HG02970 (cell line): ENCODE results near the gene FREM1.

Source experiments
- ATAC-seq: cut with Tn5 transposase; IDR thresholded peaks from one replicate; pipeline ENCODE4 v1.9.1; 2021; ENCODE audit warnings: mild to moderate bottlenecking, moderate library complexity, moderate number of reproducible peaks; ENCODE audit not compliant: unreplicated experiment, low FRiP score

FREM1 gene

DNA sequence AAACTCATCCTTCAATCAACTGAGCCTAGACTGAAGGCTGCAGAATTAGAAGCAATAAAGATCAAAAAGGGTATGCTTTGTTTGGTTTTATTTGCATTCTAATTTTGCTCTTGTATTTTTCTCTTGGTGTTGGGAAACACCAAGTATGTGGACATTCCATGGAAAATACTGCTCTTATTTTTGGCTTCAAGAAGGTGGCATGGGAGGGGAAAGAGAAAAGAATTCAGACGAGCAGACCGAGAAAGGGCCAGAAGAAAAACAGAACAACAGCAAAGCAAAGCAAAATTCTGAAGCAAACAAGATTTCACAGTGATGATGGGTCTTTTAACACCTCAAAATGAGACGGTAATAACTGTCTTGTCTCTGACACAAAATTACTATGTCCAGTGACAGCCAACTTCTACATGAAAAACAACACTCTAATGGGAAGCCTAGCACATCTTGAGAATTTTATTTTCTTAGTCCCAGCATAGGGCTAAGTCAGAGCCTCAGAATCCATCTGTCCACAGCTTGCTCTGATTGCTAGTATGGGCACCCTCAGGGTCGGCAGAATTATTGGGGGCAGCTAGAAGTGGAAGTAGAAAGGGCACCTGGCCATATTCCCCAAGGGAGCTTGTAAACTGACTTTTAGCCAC is 26.8 kb downstream of the FREM1 start:
- ATAC-seq = no peak

DNA sequence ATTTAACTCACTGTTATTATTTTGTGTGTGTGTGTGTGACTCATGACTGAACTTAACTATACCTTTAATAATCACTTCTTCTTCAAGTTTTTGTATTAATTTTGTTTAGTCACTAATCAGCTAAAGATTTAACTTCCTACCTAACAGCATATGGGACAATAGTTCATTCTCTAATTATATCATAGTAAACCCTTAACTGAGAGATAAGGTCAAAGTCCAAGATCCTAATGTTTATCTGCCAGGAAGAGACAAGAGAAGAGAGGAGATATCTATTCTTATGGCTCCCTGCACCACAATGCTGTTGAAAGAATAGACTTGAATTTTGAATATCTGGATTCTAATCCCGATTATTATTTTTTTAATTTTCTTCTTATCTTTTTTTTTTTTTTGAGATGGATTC is 28.1 kb downstream of the FREM1 start:
- no peak for ATAC-seq

DNA sequence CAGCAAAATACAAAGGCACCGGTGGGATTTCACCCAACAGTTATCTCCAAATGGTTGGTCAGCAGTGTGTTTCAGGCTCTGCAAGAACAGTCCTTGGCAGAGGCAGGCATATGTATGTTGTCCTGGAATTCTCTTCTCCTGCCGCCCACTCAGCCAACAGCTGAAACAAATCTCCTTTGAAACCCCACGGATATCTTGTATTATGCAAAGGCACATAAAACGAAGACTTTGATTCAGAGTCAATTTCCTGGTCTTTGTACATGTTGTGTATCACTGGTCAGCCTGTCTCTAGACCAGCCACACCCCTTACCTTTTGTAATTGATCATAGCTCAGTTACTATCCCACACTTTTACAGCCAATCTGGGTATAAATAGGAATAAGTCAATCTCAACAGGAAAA is 29.2 kb downstream of the FREM1 start:
- no peak for ATAC-seq

DNA sequence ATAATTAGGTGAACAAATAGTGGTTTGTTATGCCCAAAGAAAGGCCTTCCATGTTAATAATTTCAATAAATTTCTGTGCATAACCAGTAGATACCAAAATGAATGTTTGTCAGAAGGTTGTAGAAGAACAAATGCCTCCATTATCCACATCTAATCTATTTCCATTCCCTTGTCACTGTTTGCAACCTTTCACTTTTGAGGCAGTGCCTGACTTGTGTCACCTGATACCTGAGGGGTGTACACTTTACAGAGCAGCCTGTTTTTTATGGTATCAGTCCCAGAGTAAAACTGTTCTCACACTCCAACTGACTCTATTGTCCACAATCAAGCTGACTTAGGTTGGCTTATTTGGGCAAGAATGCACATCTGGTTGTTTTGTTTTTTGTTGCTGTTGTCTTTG is 40.1 kb downstream of the FREM1 start:
- no peak for ATAC-seq

DNA sequence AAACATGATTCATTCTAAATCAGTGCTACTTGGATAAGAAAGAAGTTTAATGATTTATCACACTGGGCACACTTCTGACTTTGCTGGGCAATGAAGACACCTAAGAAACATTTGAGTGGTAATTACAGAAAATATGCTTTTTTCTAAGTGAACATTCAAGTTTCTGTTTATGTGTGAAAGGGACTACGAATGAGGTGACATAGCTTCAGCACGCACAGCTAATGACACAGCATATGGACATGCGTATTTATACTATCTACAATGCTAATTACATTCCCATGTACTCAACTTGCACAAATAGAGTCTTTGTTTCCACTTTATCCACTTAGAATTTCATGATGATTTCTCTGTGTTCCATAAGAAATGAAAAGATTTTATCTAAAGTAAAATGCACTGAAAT is 40.6 kb downstream of the FREM1 start:
- ATAC-seq = no peak

DNA sequence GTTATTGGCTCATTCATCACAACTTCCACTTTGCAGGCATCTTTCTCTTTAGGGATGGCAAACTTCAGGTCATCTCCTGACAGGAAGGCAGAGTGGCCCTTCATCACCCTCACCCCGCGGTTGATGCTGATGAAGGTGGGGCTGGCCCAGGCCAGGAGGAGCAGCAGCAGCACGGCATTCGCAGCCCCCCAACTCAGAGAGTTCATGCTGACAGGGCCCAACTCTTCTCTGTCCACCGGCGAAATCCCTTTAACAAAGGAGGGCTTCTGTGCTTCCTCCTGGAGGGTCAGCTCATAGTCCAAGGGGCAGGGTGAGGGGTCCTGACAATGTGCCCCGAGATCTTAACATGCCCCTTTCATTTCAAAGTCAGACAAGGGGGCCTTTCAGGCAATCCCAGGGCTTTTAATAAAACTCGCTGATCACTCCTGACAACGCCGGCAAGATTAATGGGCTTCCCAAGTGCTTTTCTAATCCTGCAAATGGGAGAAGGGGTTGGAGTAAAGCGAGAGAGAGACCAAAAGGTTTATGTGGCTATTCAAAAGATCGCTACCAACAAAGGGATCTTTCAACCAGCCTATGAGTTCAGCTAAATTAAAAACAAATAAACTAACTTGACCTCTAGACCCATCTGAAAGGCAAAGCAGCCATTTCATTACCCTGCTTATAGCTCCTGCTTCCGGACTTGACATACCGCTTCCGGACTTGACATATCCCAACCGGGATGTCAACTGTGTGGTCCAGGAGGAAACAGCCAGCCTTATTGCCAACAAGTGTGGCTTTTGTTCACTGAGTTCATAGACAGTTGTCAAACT is 41.2 kb downstream of the FREM1 start:
- no peak for ATAC-seq

DNA sequence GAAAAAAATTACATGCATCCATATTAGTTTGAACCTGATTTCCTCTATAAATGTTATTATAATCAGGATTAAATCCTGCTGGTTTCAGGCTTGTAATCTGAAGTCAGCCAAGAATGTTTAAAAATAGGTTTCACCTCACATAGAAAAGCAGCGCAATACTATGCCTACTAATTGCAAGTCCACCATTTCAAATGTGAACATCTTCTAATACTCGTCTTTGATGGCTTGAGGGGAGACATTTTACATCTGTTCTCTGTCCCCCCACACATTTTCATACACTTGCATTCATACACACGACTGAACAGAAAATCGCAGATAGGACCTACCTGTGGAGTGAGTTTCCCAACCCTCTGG is 41.8 kb downstream of the FREM1 start:
- ATAC-seq = no peak

DNA sequence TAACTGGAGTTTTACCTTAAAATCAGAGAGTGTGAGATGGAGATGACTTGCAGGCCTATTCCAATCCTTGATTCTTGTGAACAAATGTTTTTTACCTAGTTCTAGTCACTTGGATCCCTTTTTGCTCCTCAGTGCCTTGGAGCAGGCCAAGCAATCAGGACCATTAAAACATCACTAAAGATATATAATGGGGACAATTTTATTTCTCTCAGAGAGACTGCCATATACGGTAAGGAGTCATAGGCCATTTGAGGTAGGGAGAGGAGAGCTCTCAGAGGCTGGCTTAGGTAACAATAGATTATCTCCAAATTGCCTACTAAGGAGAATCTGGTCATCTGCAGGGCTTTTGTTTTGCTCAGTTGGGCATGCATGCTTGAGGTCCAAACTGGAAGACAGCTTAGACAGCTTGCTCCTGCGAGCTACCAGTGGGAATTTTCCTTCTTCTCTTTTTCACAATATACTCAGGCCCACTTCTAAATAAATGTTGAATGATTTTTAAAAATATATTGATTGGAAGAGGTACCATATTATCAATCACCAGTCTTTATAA is 44.0 kb downstream of the FREM1 start:
- ATAC-seq = no peak

DNA sequence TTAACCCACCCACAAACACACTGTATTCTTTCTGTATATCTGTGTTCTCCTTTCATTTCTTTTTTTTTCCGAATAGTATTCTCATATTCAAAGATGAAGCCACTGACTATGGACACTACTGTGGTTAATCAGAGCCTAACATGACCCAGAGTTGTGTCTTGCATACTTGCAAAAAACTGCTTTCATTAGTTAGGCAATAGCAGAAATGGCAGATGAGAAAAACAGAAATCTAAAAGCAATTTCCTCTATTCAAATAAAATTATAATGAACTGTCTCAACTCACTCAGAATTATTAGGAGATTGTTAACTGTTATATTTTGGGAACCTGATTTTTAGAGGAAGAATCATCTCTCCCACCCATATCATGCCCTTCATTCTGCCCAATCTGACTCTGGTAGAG is 45.9 kb downstream of the FREM1 start:
- ATAC-seq = no peak

DNA sequence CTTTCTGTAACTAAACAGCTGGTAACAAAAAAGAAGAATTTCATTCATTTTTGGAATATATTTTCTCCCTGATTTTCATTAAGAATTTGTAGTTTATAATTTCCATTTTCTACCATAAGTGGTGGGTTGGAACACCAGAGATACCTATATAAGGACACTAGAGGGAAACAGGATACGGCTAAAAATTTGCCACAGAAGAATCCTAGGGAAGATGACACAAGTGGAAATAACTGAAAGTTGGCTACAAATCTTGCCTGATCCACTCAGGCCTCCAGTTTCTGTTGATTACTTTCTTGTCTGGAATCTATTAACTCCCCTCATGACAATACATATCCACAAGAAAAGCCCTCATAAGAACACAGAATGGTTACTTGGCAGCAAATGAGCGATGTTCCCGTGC is 46.8 kb downstream of the FREM1 start:
- ATAC-seq = no peak

DNA sequence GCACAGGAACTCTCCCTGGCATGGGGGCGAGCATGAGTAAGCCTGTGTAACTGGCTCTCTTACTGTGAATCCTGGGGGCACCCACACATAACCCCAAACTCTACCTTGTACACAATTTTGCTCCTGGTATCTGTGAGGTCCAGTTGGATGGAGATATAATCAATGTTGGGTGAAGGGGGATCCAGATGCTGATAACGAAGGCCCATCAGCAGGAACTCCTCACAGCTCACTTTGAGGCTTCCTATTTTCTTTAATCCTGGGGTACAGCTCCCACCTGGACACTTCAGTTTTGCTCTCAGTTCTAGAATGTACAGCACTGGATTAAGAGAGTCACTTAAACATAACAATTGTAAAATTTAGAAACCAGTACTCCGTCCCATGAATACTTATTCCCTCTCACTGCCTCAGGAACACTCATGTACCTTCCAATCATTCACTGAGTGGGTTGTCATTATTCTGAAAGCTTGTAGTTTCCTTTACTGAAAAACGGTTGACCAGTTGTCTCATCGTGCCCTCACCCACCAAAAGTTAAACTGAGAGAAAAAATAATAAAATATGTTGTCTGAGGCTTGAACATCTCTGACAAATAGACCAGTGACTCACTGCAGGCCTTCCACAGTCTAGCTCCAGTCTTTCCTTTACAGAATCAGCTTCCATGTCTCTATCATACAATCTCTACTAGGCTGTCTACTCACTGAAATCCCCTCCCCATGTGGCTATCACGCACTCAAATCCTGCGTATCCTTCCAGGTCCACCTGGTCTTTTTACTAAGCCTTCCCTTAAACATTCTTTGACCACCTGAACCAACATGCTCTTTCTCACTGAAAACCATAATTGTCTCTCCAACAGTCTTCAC is 52.6 kb downstream of the FREM1 start:
- no peak for ATAC-seq

DNA sequence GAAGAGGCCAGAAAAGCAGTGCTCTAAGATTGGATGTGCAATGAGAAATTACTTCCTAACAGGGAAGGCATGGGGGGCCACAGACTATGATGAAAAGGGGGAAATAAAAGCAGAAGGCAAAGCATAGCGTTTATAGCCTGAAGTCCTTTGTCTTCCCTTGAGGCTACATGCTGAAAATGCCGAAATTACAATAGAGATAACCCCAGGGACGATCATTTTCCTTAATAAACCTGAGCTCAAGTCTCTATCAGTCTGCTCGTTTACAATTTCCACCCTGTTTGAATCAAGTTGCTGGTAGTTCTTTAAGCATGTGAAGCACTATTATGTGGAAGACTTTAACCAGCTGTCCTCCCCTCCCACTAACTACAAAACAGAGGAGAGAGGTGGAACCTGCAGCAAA is 60.4 kb downstream of the FREM1 start:
- ATAC-seq = no peak

DNA sequence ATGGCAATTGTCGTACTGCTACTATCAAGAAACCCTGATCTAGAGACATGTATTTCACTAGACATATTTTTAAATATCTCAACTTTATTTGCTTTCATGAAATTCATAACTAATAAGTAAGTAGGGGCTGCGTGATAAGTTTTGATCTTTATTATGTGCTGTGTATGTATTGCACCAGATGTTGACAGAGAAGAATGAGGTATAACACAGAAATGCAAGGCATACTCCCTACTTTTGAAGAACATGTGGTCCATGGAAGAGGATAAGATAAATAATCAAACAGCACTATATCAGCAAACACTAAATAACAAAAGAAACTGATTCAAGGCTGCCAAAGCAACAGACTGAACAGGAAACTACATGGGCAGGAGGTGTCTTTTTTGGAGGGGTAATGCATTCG is 60.9 kb downstream of the FREM1 start:
- ATAC-seq = no peak

DNA sequence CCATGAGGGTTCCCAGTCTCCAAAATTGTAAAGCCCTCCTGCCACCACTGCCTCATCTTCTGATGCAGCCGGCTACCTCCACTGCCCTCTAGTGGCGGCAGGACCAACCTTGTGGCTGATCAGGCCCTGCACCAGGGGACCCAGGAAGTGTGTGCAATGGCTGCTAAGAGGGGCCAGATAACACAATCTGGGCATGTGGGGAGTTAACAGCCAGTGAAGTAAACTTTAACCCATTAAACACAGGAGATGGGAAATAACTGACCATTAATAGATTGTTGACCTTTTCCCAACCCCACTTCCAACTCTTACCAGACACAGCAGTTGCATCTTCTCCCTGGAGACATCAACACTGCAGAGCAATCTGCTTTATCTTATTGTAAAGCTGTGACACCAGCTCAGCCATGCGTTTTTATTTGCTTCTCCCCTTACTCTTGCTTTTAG is 63.3 kb downstream of the FREM1 start:
- peak; percentile 94 for ATAC-seq

DNA sequence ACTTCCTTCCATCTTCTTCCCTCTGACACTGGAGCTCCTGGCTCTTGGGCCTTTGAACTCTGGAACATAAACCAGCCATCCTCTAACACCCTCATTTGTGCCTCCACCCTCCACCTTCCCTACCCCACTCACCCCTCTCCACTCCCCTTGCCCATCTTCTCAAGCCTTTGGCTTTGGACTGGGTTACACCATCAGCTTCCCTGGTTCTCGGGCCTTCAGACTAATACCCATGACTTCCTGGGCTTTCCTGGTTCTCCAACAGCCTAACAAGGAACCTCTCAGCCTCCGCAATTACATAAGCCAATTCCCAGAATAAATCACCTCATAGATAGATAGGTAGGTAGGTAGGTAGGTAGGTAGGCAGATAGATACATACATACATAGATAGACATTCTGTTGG is 67.1 kb downstream of the FREM1 start:
- ATAC-seq = no peak

DNA sequence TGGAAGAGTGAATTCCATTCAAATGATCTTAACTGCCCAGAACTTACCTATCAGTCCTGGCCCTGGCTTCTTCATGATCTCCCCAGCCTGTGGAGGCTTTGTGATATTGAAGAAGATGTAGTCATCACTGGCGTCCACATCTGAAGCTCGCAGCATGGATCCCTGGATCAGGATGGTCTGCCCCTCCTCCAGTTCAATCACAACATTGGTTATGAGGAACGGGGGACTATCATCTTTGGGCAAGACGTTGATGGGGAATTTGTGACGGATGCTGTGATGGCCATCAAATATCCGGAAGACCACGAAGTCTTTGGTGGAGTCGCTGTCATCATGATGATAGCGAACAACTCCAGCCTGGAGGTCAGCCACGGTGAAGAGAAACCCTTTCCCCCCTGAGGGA is 68.0 kb downstream of the FREM1 start:
- no peak for ATAC-seq

DNA sequence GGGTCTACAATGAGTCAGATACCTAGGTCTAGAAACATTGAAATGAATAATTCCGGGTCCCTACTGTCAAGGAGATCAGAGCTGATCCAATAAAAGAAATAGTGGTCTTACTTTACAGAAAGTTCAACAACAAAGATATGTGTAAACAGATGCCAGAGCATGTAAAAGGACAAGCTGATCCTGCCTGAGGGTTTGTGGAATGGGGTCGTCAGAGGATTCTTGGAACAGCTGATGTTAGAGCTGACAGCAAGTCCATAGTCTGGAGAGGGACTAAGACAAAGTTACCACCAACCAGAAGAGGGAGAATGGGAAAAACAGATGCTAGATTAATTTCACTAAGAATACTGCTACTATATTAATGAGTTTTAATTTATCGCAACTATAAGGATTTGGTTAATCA is 71.5 kb downstream of the FREM1 start:
- ATAC-seq = no peak

DNA sequence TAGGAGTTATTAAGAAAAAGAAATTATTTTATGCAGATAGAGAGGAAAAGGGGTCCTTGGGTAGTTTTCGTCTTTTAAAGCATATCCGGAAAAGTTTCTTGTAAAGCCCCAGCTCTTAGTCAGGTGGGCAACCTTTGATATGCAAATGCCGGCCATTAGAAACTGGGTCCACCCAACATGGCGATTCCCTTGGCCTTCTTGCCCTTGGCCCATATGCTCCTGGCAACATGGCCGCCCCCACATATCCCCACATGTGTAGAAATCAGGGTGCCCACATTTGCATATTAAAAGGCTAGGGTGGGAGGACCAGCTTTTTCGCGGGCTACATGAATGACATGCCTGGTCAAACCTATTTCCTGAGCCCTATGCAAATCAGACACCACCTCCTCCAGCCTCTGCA is 73.3 kb downstream of the FREM1 start:
- no peak for ATAC-seq

DNA sequence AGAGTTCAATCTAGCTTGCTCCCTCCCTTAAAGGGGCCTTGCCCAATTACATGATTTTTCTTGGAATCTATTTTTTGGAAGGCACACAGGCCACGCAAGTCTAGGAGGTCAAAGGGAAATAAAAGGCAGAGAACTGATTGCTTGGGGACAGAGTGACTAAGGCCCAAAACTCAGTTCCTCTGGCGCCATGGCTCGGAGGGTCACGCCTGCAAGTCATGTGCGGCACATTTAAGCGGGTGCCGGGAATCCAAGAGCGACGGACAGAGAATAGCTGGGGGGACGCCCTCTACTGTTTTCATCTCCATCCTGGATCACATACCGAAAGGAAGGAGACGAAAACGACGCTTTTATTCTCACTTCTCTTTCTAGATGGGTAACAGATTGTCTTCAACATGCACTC is 78.6 kb downstream of the FREM1 start:
- no peak for ATAC-seq

DNA sequence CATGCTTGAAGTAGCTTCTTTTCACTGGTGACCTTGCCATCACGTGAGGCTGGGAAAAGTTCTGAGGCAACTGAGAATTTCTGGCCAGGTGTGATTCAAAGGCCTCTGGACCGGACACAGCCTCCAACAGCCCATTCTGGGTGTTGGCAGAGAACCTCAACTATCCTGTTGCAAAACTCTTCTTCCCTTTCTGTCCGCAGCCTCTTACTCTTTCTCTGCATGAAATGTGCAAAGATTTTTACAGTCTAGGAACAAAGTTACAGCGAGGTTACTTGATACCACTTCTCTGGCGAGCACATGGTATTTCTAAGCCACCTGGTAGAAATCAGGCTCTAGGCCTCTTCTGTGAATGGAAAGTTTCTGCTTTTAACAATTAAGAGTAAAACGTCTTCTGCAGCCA is 79.2 kb downstream of the FREM1 start:
- no peak for ATAC-seq

DNA sequence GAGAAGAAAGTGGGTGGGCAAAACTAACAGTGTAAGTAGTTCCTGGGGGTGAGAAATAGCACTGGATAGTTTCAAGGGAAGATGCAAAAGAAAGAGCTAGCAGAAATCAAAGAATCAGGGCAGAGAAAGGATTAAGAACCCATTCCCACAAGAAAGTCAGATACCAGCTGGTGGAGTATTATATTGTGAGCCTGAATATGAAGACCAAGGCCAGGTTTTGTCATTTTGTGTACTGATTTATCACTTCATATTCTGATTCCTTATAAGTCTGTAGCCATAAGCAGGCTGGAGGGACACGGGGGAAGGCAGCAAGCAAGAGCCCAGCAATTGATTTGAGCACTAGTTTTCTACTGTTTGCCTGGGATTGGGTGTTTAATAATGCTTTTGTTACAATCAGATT is 80.2 kb downstream of the FREM1 start:
- no peak for ATAC-seq
